Smooth muscle cell (in vitro differentiated cells): ENCODE results near the gene GPR18. TPM values are rescaled to one million over a fixed set of nuclear protein-coding genes. Genes with fewer than 3 reads are reported as not detected.

ENCODE experiments used
- DNase-seq: peaks from one replicate; lab custom pipeline; 2025; ENCODE audit not compliant: unreplicated experiment; lab: John Stamatoyannopoulos, UW
- H2AFZ ChIP-seq: fragments of 200-600 bp; sonication (generic); 2 replicates; pipeline ENCODE4 v1.6.0; 2016; ENCODE audit warnings: antibody characterized with exemption, low read depth, mild to moderate bottlenecking
- H3F3A ChIP-seq: fragments of 200-600 bp; sonication (generic); 2 replicates; pipeline ENCODE4 v1.6.0; 2017; ENCODE audit warnings: antibody characterized with exemption, low read depth
- H3K27ac ChIP-seq: fragments of 200-600 bp; sonication (generic); 2 replicates; pipeline ENCODE4 v1.5.1; 2016; ENCODE audit warnings: low read depth, mild to moderate bottlenecking
- H3K27me3 ChIP-seq: fragments of 200-600 bp; sonication (generic); 2 replicates; pipeline ENCODE4 v1.6.1; 2016; ENCODE audit warnings: low read depth, mild to moderate bottlenecking
- H3K36me3 ChIP-seq: fragments of 200-600 bp; sonication (generic); 2 replicates; pipeline ENCODE4 v1.5.1; 2016; ENCODE audit warnings: low read depth
- H3K4me1 ChIP-seq: fragments of 200-600 bp; sonication (generic); 2 replicates; pipeline ENCODE4 v1.5.1; 2016; ENCODE audit warnings: low read depth
- H3K4me2 ChIP-seq: fragments of 200-600 bp; sonication (generic); 2 replicates; pipeline ENCODE4 v1.6.0; 2016; ENCODE audit warnings: mild to moderate bottlenecking
- H3K4me3 ChIP-seq: fragments of 200-600 bp; sonication (generic); 2 replicates; pipeline ENCODE4 v1.5.1; 2016; ENCODE audit warnings: mild to moderate bottlenecking
- H3K79me2 ChIP-seq: fragments of 200-600 bp; sonication (generic); 2 replicates; pipeline ENCODE4 v1.6.0; 2016; ENCODE audit warnings: low read depth, mild to moderate bottlenecking
- H3K9ac ChIP-seq: fragments of 200-600 bp; sonication (generic); 2 replicates; pipeline ENCODE4 v1.6.0; 2016; ENCODE audit warnings: low read depth
- H3K9me3 ChIP-seq: fragments of 200-600 bp; sonication (generic); replicated peaks from 2 replicates; pipeline ENCODE4 v1.5.1; 2016; ENCODE audit warnings: low read depth
- H4K20me1 ChIP-seq: fragments of 200-600 bp; sonication (generic); 2 replicates; pipeline ENCODE4 v1.6.0; 2016; ENCODE audit warnings: low read depth
- WGBS: methylation state at CpG from one replicate; pipeline ENCODE4 v1.1.7; 2016; ENCODE audit warnings: low lambda C conversion rate; 5-methylcytosine and 5-hydroxymethylcytosine counted together
- polyA plus RNA-seq: library from polyadenylated mRNA; unstranded; fragments of >200 nt; fragmentation: Nextera tagmentation; extraction: Ambion mirVana; gene quantifications from 2 replicates; pipeline ENCODE4 v1.2.1, GENCODE V29; 2016
- total RNA-seq: library from RNA; depleted of rRNA; stranded (reverse); fragments of >200 nt; gene quantifications from 2 replicates; pipeline ENCODE4 v1.2.3, GENCODE V29; 2014
- TF ChIP-seq, protein P1 (sequence below): fragments of 200-600 bp; sonication (generic); IDR thresholded peaks from 2 replicates; pipeline ENCODE4 v1.5.1; 2017; ENCODE audit warnings: borderline replicate concordance, mild to moderate bottlenecking, antibody characterized with exemption; ENCODE audit not compliant: insufficient read depth, poor library complexity, severe bottlenecking

The GPR18 gene
- total and polyA plus RNA-seq, 2 experiments from 2014 or later, result not detected

DNA sequence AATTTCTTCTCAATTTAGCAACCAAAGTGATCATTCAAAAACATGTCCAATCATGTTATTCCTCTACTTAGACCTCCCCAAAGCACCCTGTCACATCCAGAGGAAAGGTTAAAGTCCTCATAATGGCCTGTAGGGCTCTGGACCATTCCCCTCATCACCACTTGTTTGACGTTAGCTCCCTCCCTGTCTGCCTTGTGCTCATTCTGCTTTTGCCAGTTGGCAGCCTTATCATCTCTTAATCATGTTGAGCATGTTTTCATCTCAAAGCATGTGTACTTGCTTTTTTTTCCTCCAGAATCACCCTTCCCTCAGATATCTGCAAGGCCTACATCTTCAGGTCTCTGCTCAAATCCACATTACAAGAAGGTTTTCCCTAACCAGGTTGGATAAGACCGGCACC is 31.7 kb downstream of the GPR18 start:
- Histone ChIP-seq H3F3A (peaks cover 4% of the 10 kb centered on the region), H3K4me1 (peaks cover 11% of the 10 kb centered on the region)
- WGBS, result 91% methylated on average over 2 of the region's 2 CpGs

DNA sequence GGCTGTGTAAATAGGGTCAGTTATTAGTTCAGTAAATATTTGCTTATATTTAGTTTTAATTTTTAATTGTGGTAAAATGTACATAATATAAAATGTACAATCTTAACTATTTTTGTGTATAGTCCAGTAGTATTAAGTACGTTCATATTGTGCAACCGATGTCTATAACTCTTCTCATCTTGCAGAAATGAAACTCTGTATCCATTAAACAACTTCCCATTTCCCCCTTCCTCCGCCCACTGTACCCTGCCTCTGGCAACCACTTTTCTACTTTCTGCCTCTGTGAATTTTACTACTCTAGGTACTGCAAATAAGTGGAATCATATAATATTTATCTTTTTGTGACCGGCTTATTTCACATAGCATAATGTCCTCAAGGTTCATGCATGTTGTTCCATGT is 33.1 kb downstream of the GPR18 start:
- no peak for DNase-seq
- WGBS, result 73% methylated on average over 4 of the region's 4 CpGs
- Histone ChIP-seq H3K9ac (no peak overlapping the region), H3K4me2 (no peak overlapping the region), H3K36me3 (no peaks in the 10 kb centered on the region), H3F3A (peaks cover 4% of the 10 kb centered on the region), H3K27ac (no peak overlapping the region), H2AFZ (no peak overlapping the region), H3K4me1 (peaks cover 11% of the 10 kb centered on the region), H3K27me3 (no peaks in the 10 kb centered on the region), H3K9me3 (no peaks in the 10 kb centered on the region), H3K79me2 (peaks cover 61% of the 10 kb centered on the region), H3K4me3 (no peak overlapping the region), H4K20me1 (peaks cover 91% of the 10 kb centered on the region)
- TF ChIP-seq, protein P1, sequence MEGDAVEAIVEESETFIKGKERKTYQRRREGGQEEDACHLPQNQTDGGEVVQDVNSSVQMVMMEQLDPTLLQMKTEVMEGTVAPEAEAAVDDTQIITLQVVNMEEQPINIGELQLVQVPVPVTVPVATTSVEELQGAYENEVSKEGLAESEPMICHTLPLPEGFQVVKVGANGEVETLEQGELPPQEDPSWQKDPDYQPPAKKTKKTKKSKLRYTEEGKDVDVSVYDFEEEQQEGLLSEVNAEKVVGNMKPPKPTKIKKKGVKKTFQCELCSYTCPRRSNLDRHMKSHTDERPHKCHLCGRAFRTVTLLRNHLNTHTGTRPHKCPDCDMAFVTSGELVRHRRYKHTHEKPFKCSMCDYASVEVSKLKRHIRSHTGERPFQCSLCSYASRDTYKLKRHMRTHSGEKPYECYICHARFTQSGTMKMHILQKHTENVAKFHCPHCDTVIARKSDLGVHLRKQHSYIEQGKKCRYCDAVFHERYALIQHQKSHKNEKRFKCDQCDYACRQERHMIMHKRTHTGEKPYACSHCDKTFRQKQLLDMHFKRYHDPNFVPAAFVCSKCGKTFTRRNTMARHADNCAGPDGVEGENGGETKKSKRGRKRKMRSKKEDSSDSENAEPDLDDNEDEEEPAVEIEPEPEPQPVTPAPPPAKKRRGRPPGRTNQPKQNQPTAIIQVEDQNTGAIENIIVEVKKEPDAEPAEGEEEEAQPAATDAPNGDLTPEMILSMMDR, result no peak

More for the DNA sequence above, 31.7 kb downstream of the GPR18 start:
- H3K36me3 ChIP-seq, result no peaks in the 10 kb centered on the region
- H3K27ac ChIP-seq, result no peak overlapping the region
- TF ChIP-seq, protein P1, result no peak
- no peaks in the 10 kb centered on the region for H3K27me3 ChIP-seq
- no peak overlapping the region for H3K4me2 ChIP-seq
- H3K9me3 ChIP-seq, result no peaks in the 10 kb centered on the region
- H3K79me2 ChIP-seq, result peaks cover 59% of the 10 kb centered on the region
- no peak overlapping the region for H3K9ac ChIP-seq
- no peak overlapping the region for H3K4me3 ChIP-seq
- peaks cover 90% of the 10 kb centered on the region for H4K20me1 ChIP-seq
- no peak for DNase-seq
- no peak overlapping the region for H2AFZ ChIP-seq

DNA sequence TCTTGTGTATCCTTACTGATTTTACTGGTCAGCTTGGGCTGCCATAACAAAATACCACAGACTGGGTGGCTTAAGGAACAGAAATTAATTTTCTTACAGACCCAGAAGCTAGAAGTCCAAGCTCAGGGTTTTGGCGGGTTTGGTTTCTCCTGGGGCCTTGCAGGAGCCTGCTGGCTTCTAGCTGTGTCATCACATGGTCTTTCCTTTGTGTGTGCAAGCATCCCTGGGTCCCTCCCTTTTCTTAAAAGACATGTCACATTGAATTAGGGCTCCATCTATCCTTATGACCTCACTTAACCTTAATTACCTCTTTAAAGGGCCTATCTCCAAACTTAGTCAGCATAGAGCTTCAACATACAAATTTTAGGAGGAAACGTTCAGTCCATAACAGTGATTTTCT is 34.2 kb downstream of the GPR18 start:
- H2AFZ ChIP-seq, result no peak overlapping the region
- WGBS, result 93% methylated on average over 2 of the region's 2 CpGs
- H3K4me2 ChIP-seq, result no peak overlapping the region
- TF ChIP-seq, protein P1, result no peak
- no peak overlapping the region for H3K9ac ChIP-seq
- H3K4me3 ChIP-seq, result no peak overlapping the region
- no peak for DNase-seq
- H3K79me2 ChIP-seq, result peaks cover 71% of the 10 kb centered on the region
- no peak overlapping the region for H3K27ac ChIP-seq
- peaks cover 6% of the 10 kb centered on the region for H3K4me1 ChIP-seq
- H3F3A ChIP-seq, result peaks cover under 1% of the 10 kb centered on the region
- H4K20me1 ChIP-seq, result peaks cover 91% of the 10 kb centered on the region
- no peaks in the 10 kb centered on the region for H3K9me3 ChIP-seq
- no peaks in the 10 kb centered on the region for H3K36me3 ChIP-seq
- no peaks in the 10 kb centered on the region for H3K27me3 ChIP-seq

DNA sequence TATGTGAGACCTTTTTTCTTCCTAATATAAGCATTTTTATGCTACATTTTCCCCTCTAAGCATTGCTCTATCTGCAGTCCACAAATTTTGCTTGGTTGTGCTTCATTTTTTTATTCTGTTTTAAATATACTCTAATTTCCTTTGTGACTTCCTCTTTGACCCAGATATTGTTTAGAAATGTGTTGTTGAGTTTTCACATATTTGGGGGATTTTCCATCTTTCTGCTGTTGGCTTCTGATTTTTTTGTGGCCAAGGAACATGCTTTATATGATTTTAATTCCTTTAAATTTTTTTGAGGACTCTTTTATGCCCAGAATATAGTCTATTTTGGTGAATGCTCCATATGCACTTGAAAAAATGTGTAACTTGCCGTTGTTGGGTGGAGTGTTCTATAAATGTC is 34.6 kb downstream of the GPR18 start:
- WGBS, result 91% methylated on average over 1 of the region's 1 CpG
- no peak overlapping the region for H3K4me3 ChIP-seq
- no peak overlapping the region for H3K4me2 ChIP-seq
- DNase-seq, result no peak
- H3K27me3 ChIP-seq, result no peaks in the 10 kb centered on the region
- no peaks in the 10 kb centered on the region for H3K36me3 ChIP-seq
- peaks cover 91% of the 10 kb centered on the region for H4K20me1 ChIP-seq
- H3K27ac ChIP-seq, result no peak overlapping the region
- no peaks in the 10 kb centered on the region for H3K9me3 ChIP-seq
- TF ChIP-seq, protein P1, result no peak
- H3K4me1 ChIP-seq, result peaks cover 5% of the 10 kb centered on the region
- no peak overlapping the region for H2AFZ ChIP-seq
- H3K79me2 ChIP-seq, result peaks cover 76% of the 10 kb centered on the region
- H3F3A ChIP-seq, result no peaks in the 10 kb centered on the region
- H3K9ac ChIP-seq, result no peak overlapping the region
